Panc1 (cell line): Measurements from ENCODE around the gene C1orf141. TPM values are rescaled to one million over a fixed set of nuclear protein-coding genes. Genes with fewer than 3 reads are reported as not detected.

Source experiments
- ATAC-seq: fragments of 200-7000 bp; cut with Tn5 transposase; 2 replicates; pipeline ENCODE4 v1.9.1; 2020; ENCODE audit warnings: mild to moderate bottlenecking, moderate library complexity
- BruUV-seq: library from RNA; stranded (reverse); fragments of 400-500 nt; replicated peaks from 2 replicates; lab custom pipeline; 2021; lab: Mats Ljungman, UMichigan
- CTCF ChIA-PET: fragments of 300-600 bp; sonication (Branson Sonifier 250); formaldehyde crosslinking; loops from one replicate; lab custom pipeline; 2022; ENCODE audit warnings: antibody characterized with exemption; lab: Charles Lee
- POLR2A ChIA-PET: fragments of 300-600 bp; sonication (Branson Sonifier 250); formaldehyde crosslinking; loops from one replicate; lab custom pipeline; 2022; ENCODE audit warnings: antibody characterized with exemption; lab: Charles Lee
- DNase-seq: peaks from one replicate; pipeline ENCODE4 v3.0.0-alpha.2; 2010; ENCODE audit warnings: low read depth, low spot score
- H3K27ac ChIP-seq: 2 replicates; pipeline ENCODE4 v1.5.1; 2011; ENCODE audit warnings: mild to moderate bottlenecking, low read length, inconsistent platforms
- H3K27me3 ChIP-seq: fragments of 200-500 bp; sonication (Bioruptor generic); 2 replicates; pipeline ENCODE4 v1.6.0; 2014; ENCODE audit warnings: low read length, inconsistent platforms; ENCODE audit not compliant: control insufficient read depth, insufficient read depth
- H3K36me3 ChIP-seq: fragments of 200-500 bp; sonication (Bioruptor generic); 2 replicates; pipeline ENCODE4 v1.5.1; 2014; ENCODE audit warnings: inconsistent platforms, mild to moderate bottlenecking, low read length, moderate library complexity; ENCODE audit not compliant: control insufficient read depth, insufficient read depth
- H3K4me1 ChIP-seq: 2 replicates; pipeline ENCODE4 v1.5.1; 2011; ENCODE audit warnings: inconsistent platforms, mild to moderate bottlenecking, low read length, moderate library complexity; ENCODE audit not compliant: control insufficient read depth, insufficient read depth
- H3K4me3 ChIP-seq, 2 experiments: 2 replicates each; pipeline ENCODE4 v1.5.1; 2011 to 2012; ENCODE audit warnings: low read depth in 2 of 2, low read length in 2 of 2, mild to moderate bottlenecking in 2 of 2, inconsistent platforms in 1 of 2, moderate library complexity in 1 of 2
- H3K9me3 ChIP-seq: fragments of 200-500 bp; sonication (Bioruptor generic); 2 replicates; pipeline ENCODE4 v1.5.1; 2014; ENCODE audit warnings: low read depth, mild to moderate bottlenecking, inconsistent platforms, low read length, moderate library complexity; ENCODE audit not compliant: control insufficient read depth, insufficient read depth
- POLR2AphosphoS5 ChIP-seq: IDR thresholded peaks from 2 replicates; pipeline ENCODE4 v1.6.1; 2012; ENCODE audit warnings: mild to moderate bottlenecking, low read depth, low read length, moderate library complexity
- SIN3A ChIP-seq: IDR thresholded peaks from 2 replicates; pipeline ENCODE4 v1.6.1; 2012; ENCODE audit warnings: low read depth, mild to moderate bottlenecking, low read length, moderate library complexity, borderline replicate concordance; ENCODE audit not compliant: insufficient read depth
- TCF7L2 ChIP-seq: IDR thresholded peaks from 2 replicates; pipeline ENCODE4 v1.6.1; 2011; ENCODE audit warnings: mild to moderate bottlenecking, low read depth, low read length, inconsistent platforms
- in situ Hi-C: cut with HindIII; loops from 2 replicates; pipeline ENCODE4 v1.10.0; 2016; ENCODE audit warnings: low sequenced_read_pairs, low pct_unique_long_range_greater_than_20kb
- intact Hi-C: fragments of 100-400 bp; cut with micrococcal nuclease; formaldehyde crosslinking; loops from one replicate; pipeline ENCODE4 v1.10.0; 2022; ENCODE audit not compliant: unreplicated experiment
- total RNA-seq: library from RNA; stranded (reverse); gene quantifications from one replicate; pipeline ENCODE4 v1.2.1, GENCODE V29; 2021; ENCODE audit not compliant: unreplicated experiment
- TF ChIP-seq, protein P1 (sequence below), 2 experiments: IDR thresholded peaks; 2 replicates each; pipeline ENCODE4 v1.6.1; 2011 to 2012; ENCODE audit warnings: low read depth in 2 of 2, control low read depth in 1 of 2, low read length in 1 of 2, mild to moderate bottlenecking in 1 of 2, moderate library complexity in 1 of 2; ENCODE audit not compliant: insufficient read depth in 1 of 2
- TF ChIP-seq, protein P2 (sequence below): fragments of 450-650 bp; IDR thresholded peaks from 2 replicates; pipeline ENCODE4 v1.5.1; 2017; ENCODE audit warnings: mild to moderate bottlenecking

The C1orf141 gene
- total RNA-seq, 1 experiment from 2014 or later = not detected

DNA sequence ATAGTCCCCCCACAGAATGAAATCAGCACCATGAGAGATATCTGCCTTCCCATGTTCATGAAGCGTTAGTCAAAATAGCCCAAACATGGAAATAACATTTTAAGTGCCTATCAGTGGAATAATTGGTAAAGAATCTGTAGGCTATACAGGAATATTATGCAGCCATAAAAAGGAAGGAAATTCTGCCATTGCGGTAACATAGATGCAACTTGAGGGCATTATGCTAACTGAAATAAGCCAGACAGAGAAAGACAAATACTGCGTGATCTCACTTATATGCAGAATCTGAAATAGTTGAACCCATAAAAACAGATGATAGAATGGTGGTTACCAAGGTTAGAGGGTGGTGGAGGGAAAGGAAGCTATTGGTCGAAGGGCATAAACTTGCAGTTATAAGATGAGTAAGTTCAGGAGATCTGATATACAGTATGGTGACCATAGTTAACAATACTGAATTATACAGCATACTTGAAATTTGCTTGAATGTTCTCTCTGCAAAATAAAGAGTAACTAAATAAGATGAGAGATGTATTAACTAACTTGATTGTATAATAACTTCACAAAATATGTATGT lies 30.8 kb upstream of the C1orf141 start:
- Histone ChIP-seq H3K36me3 (no peaks in the 10 kb centered on the region), H3K4me3 (no peak overlapping the region), H3K9me3 (no peaks in the 10 kb centered on the region), H3K27me3 (no peaks in the 10 kb centered on the region), H3K4me1 (no peaks in the 10 kb centered on the region), H3K27ac (no peak overlapping the region)
- POLR2A ChIA-PET = no interaction called here
- ATAC-seq (no peak), DNase-seq (no peak)
- CTCF ChIA-PET = no interaction called here
- TF ChIP-seq POLR2AphosphoS5 (no peak), TCF7L2 (no peak), SIN3A (no peak)
- TF ChIP-seq, protein P1, sequence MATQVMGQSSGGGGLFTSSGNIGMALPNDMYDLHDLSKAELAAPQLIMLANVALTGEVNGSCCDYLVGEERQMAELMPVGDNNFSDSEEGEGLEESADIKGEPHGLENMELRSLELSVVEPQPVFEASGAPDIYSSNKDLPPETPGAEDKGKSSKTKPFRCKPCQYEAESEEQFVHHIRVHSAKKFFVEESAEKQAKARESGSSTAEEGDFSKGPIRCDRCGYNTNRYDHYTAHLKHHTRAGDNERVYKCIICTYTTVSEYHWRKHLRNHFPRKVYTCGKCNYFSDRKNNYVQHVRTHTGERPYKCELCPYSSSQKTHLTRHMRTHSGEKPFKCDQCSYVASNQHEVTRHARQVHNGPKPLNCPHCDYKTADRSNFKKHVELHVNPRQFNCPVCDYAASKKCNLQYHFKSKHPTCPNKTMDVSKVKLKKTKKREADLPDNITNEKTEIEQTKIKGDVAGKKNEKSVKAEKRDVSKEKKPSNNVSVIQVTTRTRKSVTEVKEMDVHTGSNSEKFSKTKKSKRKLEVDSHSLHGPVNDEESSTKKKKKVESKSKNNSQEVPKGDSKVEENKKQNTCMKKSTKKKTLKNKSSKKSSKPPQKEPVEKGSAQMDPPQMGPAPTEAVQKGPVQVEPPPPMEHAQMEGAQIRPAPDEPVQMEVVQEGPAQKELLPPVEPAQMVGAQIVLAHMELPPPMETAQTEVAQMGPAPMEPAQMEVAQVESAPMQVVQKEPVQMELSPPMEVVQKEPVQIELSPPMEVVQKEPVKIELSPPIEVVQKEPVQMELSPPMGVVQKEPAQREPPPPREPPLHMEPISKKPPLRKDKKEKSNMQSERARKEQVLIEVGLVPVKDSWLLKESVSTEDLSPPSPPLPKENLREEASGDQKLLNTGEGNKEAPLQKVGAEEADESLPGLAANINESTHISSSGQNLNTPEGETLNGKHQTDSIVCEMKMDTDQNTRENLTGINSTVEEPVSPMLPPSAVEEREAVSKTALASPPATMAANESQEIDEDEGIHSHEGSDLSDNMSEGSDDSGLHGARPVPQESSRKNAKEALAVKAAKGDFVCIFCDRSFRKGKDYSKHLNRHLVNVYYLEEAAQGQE (IDR thresholded peaks at IDR 0.05; ENCODE audit: insufficient read depth in 1 of 2, low read depth in 2 of 2, low read length in 1 of 2) = no peak
- TF ChIP-seq, protein P2, sequence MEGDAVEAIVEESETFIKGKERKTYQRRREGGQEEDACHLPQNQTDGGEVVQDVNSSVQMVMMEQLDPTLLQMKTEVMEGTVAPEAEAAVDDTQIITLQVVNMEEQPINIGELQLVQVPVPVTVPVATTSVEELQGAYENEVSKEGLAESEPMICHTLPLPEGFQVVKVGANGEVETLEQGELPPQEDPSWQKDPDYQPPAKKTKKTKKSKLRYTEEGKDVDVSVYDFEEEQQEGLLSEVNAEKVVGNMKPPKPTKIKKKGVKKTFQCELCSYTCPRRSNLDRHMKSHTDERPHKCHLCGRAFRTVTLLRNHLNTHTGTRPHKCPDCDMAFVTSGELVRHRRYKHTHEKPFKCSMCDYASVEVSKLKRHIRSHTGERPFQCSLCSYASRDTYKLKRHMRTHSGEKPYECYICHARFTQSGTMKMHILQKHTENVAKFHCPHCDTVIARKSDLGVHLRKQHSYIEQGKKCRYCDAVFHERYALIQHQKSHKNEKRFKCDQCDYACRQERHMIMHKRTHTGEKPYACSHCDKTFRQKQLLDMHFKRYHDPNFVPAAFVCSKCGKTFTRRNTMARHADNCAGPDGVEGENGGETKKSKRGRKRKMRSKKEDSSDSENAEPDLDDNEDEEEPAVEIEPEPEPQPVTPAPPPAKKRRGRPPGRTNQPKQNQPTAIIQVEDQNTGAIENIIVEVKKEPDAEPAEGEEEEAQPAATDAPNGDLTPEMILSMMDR = no peak
- no TSS peak for BruUV-seq
- intact Hi-C loops = no loop called here
- in situ Hi-C loops = no loop called here

DNA sequence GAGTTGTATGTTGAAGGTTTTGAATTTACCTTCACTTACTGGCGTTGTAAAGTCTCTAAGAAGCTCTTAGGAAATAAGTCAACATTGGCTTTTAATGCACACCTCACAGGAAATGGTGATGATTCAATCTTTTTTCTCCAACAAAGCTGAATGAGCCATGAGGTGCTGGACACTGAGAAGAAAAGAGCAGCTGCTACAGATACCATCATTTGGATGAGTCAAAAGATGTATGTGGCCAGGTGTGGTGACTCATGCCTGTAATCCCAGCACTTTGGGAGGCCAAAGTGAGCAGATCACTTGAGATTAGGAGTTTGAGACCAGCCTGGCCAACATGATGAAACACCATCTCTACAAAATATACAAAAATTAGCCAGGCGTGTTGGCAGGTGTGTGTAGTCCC lies 28.2 kb upstream of the C1orf141 start:
- ChIA-PET POLR2A (no interaction called here), CTCF (no interaction called here)
- no peak overlapping the region for H3K27ac ChIP-seq
- ATAC-seq (no peak), DNase-seq (peak; percentile 74)
- no peaks in the 10 kb centered on the region for H3K27me3 ChIP-seq
- intact Hi-C loops = no loop called here
- no peaks in the 10 kb centered on the region for H3K9me3 ChIP-seq
- in situ Hi-C loops = no loop called here
- no peak overlapping the region for H3K4me3 ChIP-seq
- no TSS peak for BruUV-seq
- H3K36me3 ChIP-seq = no peaks in the 10 kb centered on the region
- H3K4me1 ChIP-seq = no peaks in the 10 kb centered on the region
- TF ChIP-seq SIN3A = no peak
- no peak for TF ChIP-seq TCF7L2
- TF ChIP-seq, protein P1 (IDR thresholded peaks at IDR 0.05; ENCODE audit: insufficient read depth in 1 of 2, low read depth in 2 of 2, low read length in 1 of 2) = no peak
- TF ChIP-seq, protein P2 = no peak
- TF ChIP-seq POLR2AphosphoS5 = no peak
